ENCODE results near the gene WDPCP. TPM values are rescaled to one million over a fixed set of nuclear protein-coding genes. Genes with fewer than 3 reads are reported as not detected.

Gene WDPCP
- total and polyA plus RNA-seq, 2 donors: 5.5 to 10.4 TPM

GRCh38 chr2:63124850-63125249 is 463.4 kb downstream of the WDPCP start:
- WGBS: 96% methylated on average over 3 of the region's 3 CpGs

GRCh38 chr2:63124218-63124617 is 464.1 kb downstream of the WDPCP start:
- no peaks in the 10 kb centered on the region for H3K27me3 ChIP-seq (ENCODE audit: control insufficient read depth in 2 of 2, insufficient read depth in 1 of 2, low read length in 1 of 2)
- 83% methylated on average over 2 of the region's 2 CpGs for WGBS
- H3K4me3 ChIP-seq (ENCODE audit: low read length in 2 of 2): no peak overlapping the region
- no peaks in the 10 kb centered on the region for H3K36me3 ChIP-seq (ENCODE audit: control insufficient read depth in 2 of 2, insufficient read depth in 2 of 2, low read length in 1 of 2)
- DNase-seq (ENCODE audit: low read depth in 6 of 9, low spot score in 9 of 9): peak in 1 of 9 donors; percentile 2
- no peak overlapping the region for H3K27ac ChIP-seq (ENCODE audit: low read depth in 1 of 2, low read length in 1 of 2)
- no peaks in the 10 kb centered on the region for H3K4me1 ChIP-seq (ENCODE audit: control insufficient read depth in 2 of 2, insufficient read depth in 2 of 2, low read length in 2 of 2)
- no peaks in the 10 kb centered on the region for H3K9me3 ChIP-seq (ENCODE audit: control insufficient read depth in 2 of 2, insufficient read depth in 1 of 2, low read length in 1 of 2)

More at GRCh38 chr2:63124850-63125249, 463.4 kb downstream of the WDPCP start:
- Histone ChIP-seq H3K9me3 (ENCODE audit: control insufficient read depth in 2 of 2, insufficient read depth in 1 of 2, low read length in 1 of 2) (no peaks in the 10 kb centered on the region), H3K4me1 (ENCODE audit: control insufficient read depth in 2 of 2, insufficient read depth in 2 of 2, low read length in 2 of 2) (no peaks in the 10 kb centered on the region), H3K27ac (ENCODE audit: low read depth in 1 of 2, low read length in 1 of 2) (no peak overlapping the region), H3K36me3 (ENCODE audit: control insufficient read depth in 2 of 2, insufficient read depth in 2 of 2, low read length in 1 of 2) (no peaks in the 10 kb centered on the region), H3K4me3 (ENCODE audit: low read length in 2 of 2) (no peak overlapping the region), H3K27me3 (ENCODE audit: control insufficient read depth in 2 of 2, insufficient read depth in 1 of 2, low read length in 1 of 2) (no peaks in the 10 kb centered on the region)
- DNase-seq (ENCODE audit: low read depth in 6 of 9, low spot score in 9 of 9): no peak

GRCh38 chr2:63122921-63123320 is 465.4 kb downstream of the WDPCP start:
- no peaks in the 10 kb centered on the region for H3K9me3 ChIP-seq (ENCODE audit: control insufficient read depth in 2 of 2, insufficient read depth in 1 of 2, low read length in 1 of 2)
- no peak overlapping the region for H3K4me3 ChIP-seq (ENCODE audit: low read length in 2 of 2)
- H3K27ac ChIP-seq (ENCODE audit: low read depth in 1 of 2, low read length in 1 of 2): no peak overlapping the region
- no peaks in the 10 kb centered on the region for H3K27me3 ChIP-seq (ENCODE audit: control insufficient read depth in 2 of 2, insufficient read depth in 1 of 2, low read length in 1 of 2)
- H3K36me3 ChIP-seq (ENCODE audit: control insufficient read depth in 2 of 2, insufficient read depth in 2 of 2, low read length in 1 of 2): no peaks in the 10 kb centered on the region
- no peak for DNase-seq (ENCODE audit: low read depth in 6 of 9, low spot score in 9 of 9)
- no peaks in the 10 kb centered on the region for H3K4me1 ChIP-seq (ENCODE audit: control insufficient read depth in 2 of 2, insufficient read depth in 2 of 2, low read length in 2 of 2)
- WGBS: 94% methylated on average over 3 of the region's 3 CpGs

- no peaks in the 10 kb centered on the region for H3K4me1 ChIP-seq (ENCODE audit: control insufficient read depth in 2 of 2, insufficient read depth in 2 of 2, low read length in 2 of 2)
- H3K9me3 ChIP-seq (ENCODE audit: control insufficient read depth in 2 of 2, insufficient read depth in 1 of 2, low read length in 1 of 2): no peaks in the 10 kb centered on the region
- H3K36me3 ChIP-seq (ENCODE audit: control insufficient read depth in 2 of 2, insufficient read depth in 2 of 2, low read length in 1 of 2): no peaks in the 10 kb centered on the region
- over 99% methylated on average over 5 of the region's 5 CpGs for WGBS
- DNase-seq (ENCODE audit: low read depth in 6 of 9, low spot score in 9 of 9): no peak
- H3K4me3 ChIP-seq (ENCODE audit: low read length in 2 of 2): no peak overlapping the region
- no peaks in the 10 kb centered on the region for H3K27me3 ChIP-seq (ENCODE audit: control insufficient read depth in 2 of 2, insufficient read depth in 1 of 2, low read length in 1 of 2)
- H3K27ac ChIP-seq (ENCODE audit: low read depth in 1 of 2, low read length in 1 of 2): no peak overlapping the region
Observed at GRCh38 chr2:63121055-63121834, 467.0 kb downstream of the WDPCP start.

GRCh38 chr2:63118821-63119220 is 469.5 kb downstream of the WDPCP start:
- 96% methylated on average over 2 of the region's 2 CpGs for WGBS
- Histone ChIP-seq H3K9me3 (ENCODE audit: control insufficient read depth in 2 of 2, insufficient read depth in 1 of 2, low read length in 1 of 2) (no peaks in the 10 kb centered on the region), H3K4me3 (ENCODE audit: low read length in 2 of 2) (no peak overlapping the region), H3K27ac (ENCODE audit: low read depth in 1 of 2, low read length in 1 of 2) (no peak overlapping the region), H3K4me1 (ENCODE audit: control insufficient read depth in 2 of 2, insufficient read depth in 2 of 2, low read length in 2 of 2) (no peaks in the 10 kb centered on the region), H3K36me3 (ENCODE audit: control insufficient read depth in 2 of 2, insufficient read depth in 2 of 2, low read length in 1 of 2) (no peaks in the 10 kb centered on the region), H3K27me3 (ENCODE audit: control insufficient read depth in 2 of 2, insufficient read depth in 1 of 2, low read length in 1 of 2) (no peaks in the 10 kb centered on the region)
- no peak for DNase-seq (ENCODE audit: low read depth in 6 of 9, low spot score in 9 of 9)

GRCh38 chr2:63104482-63104881 is 483.8 kb downstream of the WDPCP start:
- Histone ChIP-seq H3K27ac (ENCODE audit: low read depth in 1 of 2, low read length in 1 of 2) (no peak overlapping the region), H3K36me3 (ENCODE audit: control insufficient read depth in 2 of 2, insufficient read depth in 2 of 2, low read length in 1 of 2) (no peaks in the 10 kb centered on the region), H3K9me3 (ENCODE audit: control insufficient read depth in 2 of 2, insufficient read depth in 1 of 2, low read length in 1 of 2) (peaks cover 0 to 5% of the 10 kb centered on the region in 2 donors), H3K27me3 (ENCODE audit: control insufficient read depth in 2 of 2, insufficient read depth in 1 of 2, low read length in 1 of 2) (no peaks in the 10 kb centered on the region), H3K4me1 (ENCODE audit: control insufficient read depth in 2 of 2, insufficient read depth in 2 of 2, low read length in 2 of 2) (no peaks in the 10 kb centered on the region), H3K4me3 (ENCODE audit: low read length in 2 of 2) (no peak overlapping the region)
- WGBS: 97% methylated on average over 1 of the region's 1 CpG
- DNase-seq (ENCODE audit: low read depth in 6 of 9, low spot score in 9 of 9): no peak

GRCh38 chr2:63101954-63102353 is 486.3 kb downstream of the WDPCP start:
- H3K9me3 ChIP-seq (ENCODE audit: control insufficient read depth in 2 of 2, insufficient read depth in 1 of 2, low read length in 1 of 2): peaks cover 0 to 5% of the 10 kb centered on the region in 2 donors
- 99% methylated on average over 2 of the region's 2 CpGs for WGBS
- no peak for DNase-seq (ENCODE audit: low read depth in 6 of 9, low spot score in 9 of 9)
- no peaks in the 10 kb centered on the region for H3K4me1 ChIP-seq (ENCODE audit: control insufficient read depth in 2 of 2, insufficient read depth in 2 of 2, low read length in 2 of 2)
- no peaks in the 10 kb centered on the region for H3K36me3 ChIP-seq (ENCODE audit: control insufficient read depth in 2 of 2, insufficient read depth in 2 of 2, low read length in 1 of 2)
- no peak overlapping the region for H3K4me3 ChIP-seq (ENCODE audit: low read length in 2 of 2)
- no peaks in the 10 kb centered on the region for H3K27me3 ChIP-seq (ENCODE audit: control insufficient read depth in 2 of 2, insufficient read depth in 1 of 2, low read length in 1 of 2)
- no peak overlapping the region for H3K27ac ChIP-seq (ENCODE audit: low read depth in 1 of 2, low read length in 1 of 2)

- Histone ChIP-seq H3K36me3 (ENCODE audit: control insufficient read depth in 2 of 2, insufficient read depth in 2 of 2, low read length in 1 of 2) (no peaks in the 10 kb centered on the region), H3K9me3 (ENCODE audit: control insufficient read depth in 2 of 2, insufficient read depth in 1 of 2, low read length in 1 of 2) (no peaks in the 10 kb centered on the region), H3K4me3 (ENCODE audit: low read length in 2 of 2) (no peak overlapping the region), H3K4me1 (ENCODE audit: control insufficient read depth in 2 of 2, insufficient read depth in 2 of 2, low read length in 2 of 2) (no peaks in the 10 kb centered on the region), H3K27ac (ENCODE audit: low read depth in 1 of 2, low read length in 1 of 2) (no peak overlapping the region), H3K27me3 (ENCODE audit: control insufficient read depth in 2 of 2, insufficient read depth in 1 of 2, low read length in 1 of 2) (no peaks in the 10 kb centered on the region)
- 97% methylated on average over 1 of the region's 1 CpG for WGBS
- no peak for DNase-seq (ENCODE audit: low read depth in 6 of 9, low spot score in 9 of 9)
Observed at GRCh38 chr2:63099032-63099431, 489.2 kb downstream of the WDPCP start.

- no peak overlapping the region for H3K27ac ChIP-seq (ENCODE audit: low read depth in 1 of 2, low read length in 1 of 2)
- H3K4me3 ChIP-seq (ENCODE audit: low read length in 2 of 2): no peak overlapping the region
- H3K27me3 ChIP-seq (ENCODE audit: control insufficient read depth in 2 of 2, insufficient read depth in 1 of 2, low read length in 1 of 2): no peaks in the 10 kb centered on the region
- no peaks in the 10 kb centered on the region for H3K9me3 ChIP-seq (ENCODE audit: control insufficient read depth in 2 of 2, insufficient read depth in 1 of 2, low read length in 1 of 2)
- no peak for DNase-seq (ENCODE audit: low read depth in 6 of 9, low spot score in 9 of 9)
- H3K4me1 ChIP-seq (ENCODE audit: control insufficient read depth in 2 of 2, insufficient read depth in 2 of 2, low read length in 2 of 2): no peaks in the 10 kb centered on the region
- 90% methylated on average over 1 of the region's 1 CpG for WGBS
- H3K36me3 ChIP-seq (ENCODE audit: control insufficient read depth in 2 of 2, insufficient read depth in 2 of 2, low read length in 1 of 2): no peaks in the 10 kb centered on the region
Observed at GRCh38 chr2:63096491-63096890, 491.8 kb downstream of the WDPCP start.

Data from thymus (tissue), 11 donors.